MCF 10A (cell line): Measurements from ENCODE around the gene ARHGEF17. TPM values are rescaled to one million over a fixed set of nuclear protein-coding genes. Genes with fewer than 3 reads are reported as not detected.

Experiments used
- BruUV-seq: library from RNA; stranded (reverse); fragments of 400-500 nt; replicated peaks from 2 replicates; lab custom pipeline; 2021; lab: Mats Ljungman, UMichigan
- CTCF ChIA-PET: fragments of 300-600 bp; sonication (Branson Sonifier 250); formaldehyde crosslinking; extraction: SDS; loops from one replicate; lab custom pipeline; 2021; ENCODE audit warnings: antibody characterized with exemption, inconsistent platforms; lab: Yijun Ruan, JAX
- POLR2A ChIA-PET: fragments of 300-600, 350-650 bp; sonication (Branson Sonifier 250); formaldehyde crosslinking; extraction: SDS; loops from one replicate; lab custom pipeline; 2020; ENCODE audit warnings: antibody characterized with exemption, inconsistent platforms; lab: Yijun Ruan, JAX
- DNase-seq: peaks from one replicate; pipeline ENCODE4 v3.0.0-alpha.2; 2018; ENCODE audit not compliant: unreplicated experiment
- H3K27ac Mint-ChIP-seq: one replicate; pipeline ENCODE4 v1.8.0; 2022; ENCODE audit warnings: mild to moderate bottlenecking, low read depth, mixed read lengths; ENCODE audit not compliant: unreplicated experiment
- H3K27me3 Mint-ChIP-seq: one replicate; pipeline ENCODE4 v1.8.0; 2022; ENCODE audit warnings: mixed read lengths; ENCODE audit not compliant: insufficient read depth, unreplicated experiment
- H3K36me3 Mint-ChIP-seq: one replicate; pipeline ENCODE4 v1.8.0; 2022; ENCODE audit warnings: mild to moderate bottlenecking, moderate library complexity, mixed read lengths; ENCODE audit not compliant: insufficient read depth, unreplicated experiment
- H3K4me1 Mint-ChIP-seq: one replicate; pipeline ENCODE4 v1.8.0; 2022; ENCODE audit warnings: mixed read lengths; ENCODE audit not compliant: insufficient read depth, unreplicated experiment
- H3K4me3 Mint-ChIP-seq: one replicate; pipeline ENCODE4 v1.8.0; 2022; ENCODE audit warnings: mild to moderate bottlenecking, moderate library complexity, mixed read lengths; ENCODE audit not compliant: unreplicated experiment
- H3K9me3 Mint-ChIP-seq: one replicate; pipeline ENCODE4 v1.8.0; 2022; ENCODE audit warnings: mixed read lengths; ENCODE audit not compliant: unreplicated experiment
- CTCF ChIP-seq: fragments of 200-600 bp; IDR thresholded peaks from one replicate; pipeline ENCODE4 v1.8.0; 2022; ENCODE audit warnings: antibody characterized with exemption, mild to moderate bottlenecking; ENCODE audit not compliant: unreplicated experiment
- intact Hi-C: fragments of 100-400 bp; cut with micrococcal nuclease; formaldehyde crosslinking; loops from 2 replicates; pipeline ENCODE4 v1.14.1; 2022
- total RNA-seq: library from RNA; stranded (reverse); gene quantifications from 2 replicates; pipeline ENCODE4 v1.2.3, GENCODE V29; 2022

The ARHGEF17 gene
- total RNA-seq, 1 experiment from 2014 or later: 27.6 TPM

- no TSS peak for BruUV-seq
- no peaks in the 10 kb centered on the region for H3K9me3 Mint-ChIP-seq
- intact Hi-C loops: loop anchor here (5.0 kb wide), 1 partner anchor 529 kb away; no protein-coding TSS in a partner anchor
- no peaks in the 10 kb centered on the region for H3K36me3 Mint-ChIP-seq
- no peaks in the 10 kb centered on the region for H3K27me3 Mint-ChIP-seq
- POLR2A ChIA-PET: no interaction called here
- H3K4me1 Mint-ChIP-seq: no peaks in the 10 kb centered on the region
- DNase-seq: no peak
- CTCF ChIA-PET: interaction anchor here (0.6 to 2.4 kb wide), 5 partner anchors 44 to 258 kb away, joined by 3 to 13 read pairs (median 3); no protein-coding TSS in a partner anchor
- no peak for TF ChIP-seq CTCF
- H3K27ac Mint-ChIP-seq: no peak overlapping the region
- H3K4me3 Mint-ChIP-seq: no peak overlapping the region
Observed at GRCh38 chr11:73403541-73403940, 95.5 kb downstream of the ARHGEF17 start.

GRCh38 chr11:73404048-73404447 is 96.0 kb downstream of the ARHGEF17 start:
- H3K4me3 Mint-ChIP-seq: no peak overlapping the region

GRCh38 chr11:73404506-73405145 is 96.5 kb downstream of the ARHGEF17 start:
- no TSS peak for BruUV-seq
- CTCF ChIA-PET: interaction anchor here (0.6 to 2.4 kb wide), 6 partner anchors 11 to 318 kb away, joined by 3 to 13 read pairs (median 3); no protein-coding TSS in a partner anchor
- POLR2A ChIA-PET: no interaction called here
- Mint-ChIP-seq H3K4me1 (no peaks in the 10 kb centered on the region), H3K27ac (no peak overlapping the region), H3K9me3 (no peaks in the 10 kb centered on the region), H3K4me3 (no peak overlapping the region), H3K27me3 (no peaks in the 10 kb centered on the region), H3K36me3 (no peaks in the 10 kb centered on the region)
- DNase-seq: no peak
- intact Hi-C loops: loop anchor here (1.0 to 5.0 kb wide), 2 partner anchors 257 to 528 kb away; no protein-coding TSS in a partner anchor
- TF ChIP-seq CTCF: no peak

More at GRCh38 chr11:73404048-73404447, 96.0 kb downstream of the ARHGEF17 start:
- Mint-ChIP-seq H3K9me3 (no peaks in the 10 kb centered on the region), H3K36me3 (no peaks in the 10 kb centered on the region), H3K27me3 (no peaks in the 10 kb centered on the region), H3K27ac (no peak overlapping the region), H3K4me1 (no peaks in the 10 kb centered on the region)
- BruUV-seq: no TSS peak
- TF ChIP-seq CTCF: peak; percentile 55
- CTCF ChIA-PET: interaction anchor here (0.6 to 2.4 kb wide), 10 partner anchors 10 to 317 kb away, joined by 3 to 13 read pairs (median 3); no protein-coding TSS in a partner anchor
- POLR2A ChIA-PET: no interaction called here
- intact Hi-C loops: loop anchor here (1.0 to 5.0 kb wide), 2 partner anchors 257 to 528 kb away; no protein-coding TSS in a partner anchor
- DNase-seq: peak; percentile 49

GRCh38 chr11:73405146-73405510 is 97.1 kb downstream of the ARHGEF17 start:
- Mint-ChIP-seq H3K4me1 (no peaks in the 10 kb centered on the region), H3K4me3 (no peak overlapping the region), H3K27me3 (no peaks in the 10 kb centered on the region), H3K27ac (no peak overlapping the region), H3K9me3 (no peaks in the 10 kb centered on the region), H3K36me3 (no peaks in the 10 kb centered on the region)
- CTCF ChIA-PET: interaction anchor here (0.6 to 1.0 kb wide), 2 partner anchors 28 to 286 kb away, joined by 3 read pairs; no protein-coding TSS in a partner anchor
- TF ChIP-seq CTCF: no peak
- POLR2A ChIA-PET: no interaction called here
- no TSS peak for BruUV-seq
- DNase-seq: no peak
- intact Hi-C loops: no loop called here
